Activated naive CD8-positive, alpha-beta T cell treated with anti-CD3 and anti-CD28 coated beads, Interleukin-2, amount 50 U/mL, for 16 hours (primary cell): ENCODE measurements around the gene GABRB2.
"Not testable (repeated sequence)": the region's sequence is repeated elsewhere in the genome, so short reads cannot be mapped to it uniquely, and the experiment has no call there.

Source experiments
- DNase-seq: peaks from one replicate; pipeline ENCODE4 v3.0.0-alpha.2; 2020; ENCODE audit warnings: low read depth, low spot score

The GABRB2 gene

GRCh38 chr5:161546470-161547301, at the start of gene GABRB2:
TSS of gene GABRB2 (minus strand) at chr5:161546725. CDS start at chr5:161546643, 82 bp downstream.
- no peak for DNase-seq

- DNase-seq, result no peak
These were observed 39.3 kb upstream of the GABRB2 start for GRCh38 chr5:161585798-161586197.

- no peak for DNase-seq
These were observed 34.1 kb upstream of the GABRB2 start for GRCh38 chr5:161580621-161581020.

DNA sequence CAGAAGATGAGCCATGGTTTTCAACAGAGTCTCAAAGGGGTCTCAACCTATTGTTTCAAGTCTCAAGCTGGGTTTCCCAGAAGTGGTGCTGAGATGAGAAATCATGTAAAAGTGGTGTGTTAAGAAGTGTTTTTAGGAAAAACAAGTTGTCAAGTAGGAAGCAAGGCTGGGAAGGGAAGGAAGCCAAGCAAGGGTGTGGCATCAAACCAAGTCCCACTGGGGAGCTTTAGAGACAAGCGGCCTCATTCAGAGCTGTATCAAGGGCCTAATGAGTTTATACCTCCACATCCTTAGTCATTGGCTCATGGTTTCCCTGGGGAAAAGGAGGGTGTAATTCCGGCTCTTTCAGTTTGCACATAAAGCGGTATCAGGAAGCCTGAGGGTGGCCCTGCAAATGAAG, 26.4 kb upstream of the GABRB2 start:
- DNase-seq, result no peak

DNA sequence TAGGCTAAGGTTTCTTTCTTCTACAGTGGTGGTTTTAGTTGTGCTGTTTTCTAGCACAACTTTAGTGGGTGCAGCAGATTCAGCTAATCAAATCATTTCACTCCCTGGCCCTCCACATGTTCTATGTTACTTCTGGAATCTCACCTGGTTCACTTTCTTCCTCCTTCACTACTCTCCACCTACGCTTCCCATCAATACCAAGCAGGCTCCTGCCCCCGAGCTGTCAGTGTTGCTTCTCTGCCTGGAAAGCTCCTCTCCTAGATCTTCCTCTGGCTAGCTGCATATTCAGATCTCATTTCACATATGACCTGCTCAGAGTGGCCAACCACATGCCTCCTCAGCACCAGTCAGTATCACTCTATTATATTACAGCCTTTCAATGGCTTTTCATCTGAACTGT, 19.6 kb upstream of the GABRB2 start:
- no peak for DNase-seq

DNA sequence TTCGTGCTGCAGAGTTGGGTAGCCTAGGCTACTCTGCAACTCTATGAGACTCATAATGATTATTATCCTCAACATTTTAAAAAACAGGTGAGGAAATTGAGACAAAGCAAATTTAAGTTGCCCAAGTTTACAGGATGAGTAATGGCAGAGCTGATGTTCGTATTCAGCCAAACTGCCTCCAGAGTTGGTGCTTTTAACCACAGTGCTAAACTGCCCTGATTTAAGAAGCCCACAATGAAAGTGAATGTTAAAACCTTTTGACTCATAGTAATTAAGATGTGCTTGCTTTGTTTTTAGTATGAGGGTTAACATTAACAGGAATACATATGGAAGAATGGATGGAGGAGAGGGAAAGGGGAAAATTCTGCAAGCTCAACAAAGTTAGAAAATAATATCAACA, 15.9 kb upstream of the GABRB2 start:
- DNase-seq, result no peak

DNA sequence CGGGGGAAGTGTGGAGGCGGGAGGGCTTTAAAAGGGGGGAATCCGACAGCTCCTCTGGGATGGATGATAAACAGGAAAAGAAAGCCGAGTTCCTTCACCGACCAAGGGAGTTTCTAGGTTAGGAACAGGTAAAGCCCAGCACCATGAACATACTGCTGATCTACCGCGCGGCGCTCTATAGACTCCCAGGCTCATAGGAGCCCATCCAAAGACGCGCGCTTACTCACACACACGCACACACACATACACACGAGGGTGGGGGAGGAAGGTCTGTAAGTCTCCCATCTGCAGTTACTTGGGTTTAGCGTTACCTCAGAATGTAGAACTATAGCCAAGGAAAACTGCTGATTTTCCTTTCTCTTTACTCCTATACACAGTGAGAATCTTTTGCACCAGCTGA, 2.6 kb upstream of the GABRB2 start:
- DNase-seq, result no peak

- no peak for DNase-seq
These were observed 2.1 kb upstream of the GABRB2 start for GRCh38 chr5:161548487-161549094.

- no peak for DNase-seq
These were observed 1.4 kb upstream of the GABRB2 start for GRCh38 chr5:161547738-161548486.

DNA sequence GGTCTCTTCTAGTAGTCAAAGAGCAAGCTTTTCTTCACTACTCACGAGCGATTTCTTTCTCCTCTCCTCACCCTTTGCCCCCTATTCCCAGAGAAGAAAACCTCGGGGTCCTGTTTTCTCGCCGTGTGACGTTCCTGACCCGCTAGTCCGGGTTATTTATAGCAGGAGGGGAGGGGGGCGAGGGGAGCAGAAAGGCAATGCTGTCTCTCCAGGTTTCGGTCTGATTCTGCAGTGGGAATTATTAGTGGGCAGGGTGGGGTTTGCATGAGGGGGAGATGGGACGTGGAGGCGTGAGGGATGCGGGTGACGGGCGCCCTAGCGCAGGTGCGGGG, 847 bp upstream of the GABRB2 start:
- no peak for DNase-seq

DNA sequence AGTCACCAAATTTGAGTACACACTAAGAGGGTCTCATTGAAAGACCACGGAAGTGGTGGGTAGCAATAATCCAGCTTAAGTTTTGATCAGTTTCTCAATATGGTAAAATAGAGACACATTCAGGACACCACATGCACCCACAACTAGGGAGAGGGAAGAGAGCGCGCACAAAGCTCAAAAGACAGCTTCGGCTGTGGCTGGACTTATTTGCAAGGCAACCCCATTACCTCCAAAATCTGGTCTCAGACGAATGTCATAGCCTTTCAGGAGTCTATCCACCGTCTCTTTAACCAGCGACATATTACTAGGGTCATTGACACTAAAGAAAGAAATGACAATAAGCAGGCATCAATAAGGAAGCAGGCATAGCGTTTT, 443 bp downstream of the GABRB2 start:
- DNase-seq, result no peak

GRCh38 chr5:161545344-161546094, 1.0 kb downstream of the GABRB2 start:
- no peak for DNase-seq

DNA sequence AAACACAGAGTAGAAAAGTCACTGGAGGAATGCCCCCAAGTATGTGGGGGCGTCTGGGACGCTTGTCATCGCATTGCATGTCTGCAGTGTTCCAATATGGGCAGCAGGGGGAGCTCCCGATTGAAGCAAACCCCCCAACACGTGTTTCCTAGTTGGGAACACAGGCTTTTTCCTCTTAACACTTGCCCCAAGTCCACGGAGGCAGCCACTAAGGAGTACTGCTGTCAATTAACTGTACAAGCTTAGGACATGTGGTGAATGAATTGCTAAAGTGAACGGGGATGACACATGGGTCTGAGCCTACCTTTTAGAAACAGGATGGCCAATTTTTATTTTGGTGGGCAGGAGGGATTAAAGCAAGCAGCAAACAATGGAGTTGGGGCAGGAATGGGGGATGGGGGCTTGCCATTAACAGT, 2.2 kb downstream of the GABRB2 start:
- DNase-seq, result no peak

DNA sequence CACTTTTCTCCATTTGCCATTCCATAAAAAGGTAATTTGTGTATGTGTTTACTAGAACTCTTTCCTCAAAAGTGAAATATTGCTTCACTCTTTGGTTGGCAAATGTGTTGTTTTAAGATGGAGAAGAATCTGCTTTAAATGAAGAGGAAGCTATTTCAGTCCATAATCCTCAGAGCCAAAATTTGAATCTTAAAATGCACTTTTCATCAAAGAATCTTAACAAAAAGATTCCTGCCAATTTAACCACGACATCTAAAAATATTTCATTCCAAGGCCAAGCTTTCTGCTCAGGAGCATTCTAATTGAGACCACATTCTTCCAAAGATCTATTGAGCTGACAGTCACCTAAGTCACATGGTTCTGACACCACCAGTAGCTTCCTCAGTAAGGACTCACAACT, 7.5 kb downstream of the GABRB2 start:
- DNase-seq, result no peak

DNA sequence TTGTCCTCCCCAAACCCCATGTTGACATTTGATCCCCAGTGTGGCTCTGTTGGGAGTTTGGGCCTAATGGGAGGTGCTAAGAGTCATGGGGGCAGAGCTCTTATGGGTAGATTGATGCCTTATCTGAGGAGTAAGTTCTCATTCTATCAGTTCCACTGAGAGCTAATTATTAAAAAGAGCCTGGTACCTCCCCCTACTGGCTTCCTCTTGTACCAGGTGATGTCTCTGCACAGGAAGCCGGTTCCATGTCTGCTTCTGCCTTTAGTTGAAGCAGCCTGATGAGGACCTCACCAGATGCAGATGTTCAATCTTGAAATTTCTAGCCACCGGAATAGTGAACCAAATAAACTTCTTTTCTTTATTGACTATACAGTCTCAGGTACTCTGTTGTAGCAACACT, 10.8 kb downstream of the GABRB2 start:
- no peak for DNase-seq

GRCh38 chr5:161530700-161531099, 15.8 kb downstream of the GABRB2 start:
- DNase-seq, result no peak

GRCh38 chr5:161513942-161514341, 32.6 kb downstream of the GABRB2 start:
- DNase-seq, result no peak

GRCh38 chr5:161507591-161507990, 38.9 kb downstream of the GABRB2 start:
- DNase-seq, result no peak

DNA sequence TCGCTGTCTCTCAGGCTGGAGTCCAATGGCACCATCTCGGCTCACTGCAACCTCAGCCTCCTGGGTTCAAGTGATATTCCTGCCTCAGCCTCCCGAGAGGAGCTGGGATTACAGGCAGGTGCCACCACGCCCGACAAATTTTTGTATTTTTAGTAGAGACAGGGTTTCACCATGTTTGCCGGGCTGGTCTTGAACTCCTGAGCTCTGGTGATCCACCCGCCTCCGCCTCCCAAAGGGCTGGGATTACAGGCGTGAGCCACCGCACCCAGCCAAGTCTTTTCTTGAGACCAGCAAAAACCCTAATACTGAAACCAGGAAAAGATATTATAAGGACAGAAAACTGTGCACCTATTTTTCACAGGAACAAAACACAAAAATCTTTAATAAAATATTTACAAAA, 41.4 kb downstream of the GABRB2 start:
- not testable (repeated sequence) for DNase-seq

DNA sequence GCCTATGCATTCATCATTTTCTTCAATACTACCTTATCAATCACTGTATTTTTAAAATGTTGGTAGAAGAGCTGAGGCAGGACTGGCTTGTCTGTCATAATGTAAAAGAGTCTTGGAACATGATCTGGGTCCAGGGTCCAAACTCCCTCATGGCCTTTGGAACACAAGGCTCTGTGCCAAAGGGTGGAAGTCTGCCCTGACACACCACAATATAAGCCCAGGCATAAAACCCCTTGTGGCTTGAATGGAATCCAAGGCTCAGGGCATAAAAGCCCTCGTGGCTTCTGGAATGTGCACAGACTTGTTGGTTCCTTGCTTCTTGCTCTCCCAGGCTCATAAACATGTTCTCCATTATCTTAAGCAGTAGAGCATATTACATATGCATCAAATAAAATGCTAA, 48.0 kb downstream of the GABRB2 start:
- DNase-seq, result no peak

DNA sequence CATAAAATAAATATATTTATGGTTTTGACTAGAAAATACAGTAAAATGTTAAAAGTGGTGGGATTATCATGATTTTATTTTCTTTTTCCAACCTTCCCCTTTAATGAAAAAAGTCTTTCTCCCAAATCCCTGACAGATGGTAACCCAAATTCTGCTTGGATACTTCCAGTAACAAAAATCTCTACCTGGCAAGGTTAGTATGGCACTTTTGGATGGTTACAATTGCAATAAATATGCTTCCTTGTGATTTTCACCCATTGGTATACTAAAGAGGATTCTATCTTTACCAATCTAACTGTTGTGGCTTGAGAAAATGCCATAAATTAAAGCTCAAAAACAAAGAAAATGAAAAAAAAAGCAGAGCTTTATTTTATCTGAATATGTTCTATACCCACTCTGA, 62.8 kb downstream of the GABRB2 start:
- no peak for DNase-seq

DNA sequence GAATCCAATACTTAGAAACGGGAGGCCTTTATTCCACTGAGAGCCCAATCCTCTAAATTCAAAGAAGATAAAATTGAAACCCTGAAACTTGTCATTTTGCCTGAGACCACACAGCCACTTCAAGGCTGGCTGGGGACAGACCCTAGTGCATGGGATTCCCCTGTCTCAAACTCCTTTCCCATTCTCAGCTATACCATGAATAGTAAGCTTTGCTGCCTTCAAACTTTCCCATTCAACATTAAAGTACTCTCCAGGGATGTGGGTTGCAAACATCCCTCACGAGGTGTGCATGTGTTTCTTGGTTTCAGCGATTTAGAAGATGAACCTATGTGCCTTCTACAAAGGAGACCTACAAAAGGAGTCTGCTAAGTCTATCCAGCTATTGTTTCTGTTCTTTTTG, 64.6 kb downstream of the GABRB2 start:
- DNase-seq, result no peak
